Stimulated activated CD8-positive, alpha-beta memory T cell treated with anti-CD3 and anti-CD28 coated beads, Interleukin-7, amount 100 ng/mL, for 24 hours (primary cell): Measurements from ENCODE around the gene BANF1.

Source experiments
- DNase-seq: peaks from one replicate; pipeline ENCODE4 v3.0.0-alpha.2; 2020; ENCODE audit warnings: low read depth

The BANF1 gene

DNA sequence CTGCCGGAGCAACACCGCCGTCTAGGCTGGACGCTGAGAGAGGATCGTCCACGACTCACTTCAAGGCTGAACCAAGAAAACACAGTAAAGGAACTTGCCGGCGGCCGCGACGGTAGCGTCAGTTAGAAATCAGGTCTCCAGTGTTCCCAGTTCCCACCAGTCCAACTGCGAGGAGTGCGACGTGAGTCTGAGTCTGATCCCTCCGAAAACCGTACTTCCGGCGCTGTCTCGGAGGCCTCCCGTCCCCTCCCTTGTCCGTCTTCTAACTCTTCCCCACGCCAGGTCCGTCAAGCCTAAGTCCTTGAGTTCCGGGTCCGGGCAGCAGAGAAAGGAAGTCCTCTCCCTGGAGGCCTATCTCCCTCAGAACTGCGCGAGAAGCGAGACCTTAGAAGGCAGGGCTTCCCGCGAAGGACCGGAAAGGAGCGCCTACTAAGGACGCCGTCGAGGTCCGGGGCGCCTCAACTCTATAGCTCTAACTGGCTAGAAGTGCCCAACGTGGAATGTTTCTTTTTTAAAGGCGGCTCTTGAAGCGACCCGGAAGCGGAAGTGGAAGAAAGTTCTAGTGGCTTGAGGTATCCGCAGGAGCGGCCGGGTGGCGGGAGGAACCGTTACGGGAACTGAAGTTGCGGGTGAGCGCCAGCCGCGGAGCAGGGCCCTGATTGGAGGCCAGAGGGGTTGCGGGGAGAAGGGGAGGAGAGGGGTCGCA lies at the start of gene BANF1, which contains the start of gene EIF1AD:
Gene BANF1 (plus strand): TSS at position 562 of the 706 bp plus-strand sequence. CDS start 748 bp downstream, outside the sequence.
Gene EIF1AD (minus strand): TSS at position 216 of the 706 bp plus-strand sequence. CDS start 1,768 bp downstream, outside the sequence.
- peak; percentile 83 for DNase-seq

DNA sequence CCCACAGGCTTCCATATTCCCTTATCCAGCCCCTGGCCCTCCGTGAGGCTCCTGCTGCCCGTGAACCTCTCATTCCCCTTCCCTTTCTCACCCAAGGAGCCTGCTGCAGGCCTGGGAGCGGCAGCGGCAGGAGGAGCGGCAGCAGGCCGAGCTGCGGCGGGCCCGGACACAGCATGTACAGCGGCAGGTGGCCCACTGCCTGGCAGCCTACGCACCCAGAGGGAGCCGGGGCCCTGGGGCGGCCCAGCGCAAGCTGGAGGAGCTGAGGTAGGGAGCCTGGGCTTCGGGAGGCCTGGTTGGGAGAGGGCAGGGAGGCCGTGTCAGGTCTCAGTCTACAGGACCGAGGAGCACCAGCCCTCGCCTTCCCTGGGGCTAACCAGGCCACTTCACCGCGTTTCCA lies 48.8 kb upstream of the BANF1 start:
- DNase-seq, result no peak

GRCh38 chr11:65954771-65955170 lies 47.5 kb upstream of the BANF1 start:
- DNase-seq, result no peak

- no peak for DNase-seq
Measured at GRCh38 chr11:65958291-65958690, 44.0 kb upstream of the BANF1 start.

- DNase-seq, result no peak
Measured at GRCh38 chr11:65958774-65959420, 43.4 kb upstream of the BANF1 start.

- DNase-seq, result no peak
Measured at GRCh38 chr11:65960824-65961266, 41.5 kb upstream of the BANF1 start.

GRCh38 chr11:65961267-65962140 lies 40.8 kb upstream of the BANF1 start, which contains the start of gene SART1:
TSS of gene SART1 (plus strand) at chr11:65961734. CDS start at chr11:65961781, 47 bp downstream.
- DNase-seq, result peak; percentile 93

DNA sequence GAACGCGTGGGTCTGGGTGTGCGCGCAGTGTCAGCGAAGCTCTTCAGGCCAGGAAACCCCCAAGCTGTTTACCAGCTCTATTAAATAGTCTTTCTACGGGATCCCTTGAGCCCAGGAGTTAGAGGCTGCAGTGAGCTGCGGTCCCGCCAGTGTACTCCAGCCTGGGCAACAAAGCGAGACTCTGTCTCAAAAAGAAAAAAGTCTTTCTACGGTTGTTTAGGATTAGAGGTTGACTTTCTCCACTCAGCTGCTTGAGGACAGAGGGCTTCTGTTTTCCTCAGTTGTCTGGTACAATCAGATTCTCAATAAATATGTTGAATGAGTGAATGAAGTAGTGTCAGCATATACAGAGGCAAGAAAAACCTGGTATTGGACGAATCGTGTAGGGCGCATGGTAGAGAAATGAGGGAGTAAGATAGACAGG lies 40.1 kb upstream of the BANF1 start:
- DNase-seq, result no peak

GRCh38 chr11:65964906-65965305 lies 37.4 kb upstream of the BANF1 start:
- DNase-seq, result no peak

GRCh38 chr11:65965986-65966762 lies 36.1 kb upstream of the BANF1 start:
- no peak for DNase-seq

DNA sequence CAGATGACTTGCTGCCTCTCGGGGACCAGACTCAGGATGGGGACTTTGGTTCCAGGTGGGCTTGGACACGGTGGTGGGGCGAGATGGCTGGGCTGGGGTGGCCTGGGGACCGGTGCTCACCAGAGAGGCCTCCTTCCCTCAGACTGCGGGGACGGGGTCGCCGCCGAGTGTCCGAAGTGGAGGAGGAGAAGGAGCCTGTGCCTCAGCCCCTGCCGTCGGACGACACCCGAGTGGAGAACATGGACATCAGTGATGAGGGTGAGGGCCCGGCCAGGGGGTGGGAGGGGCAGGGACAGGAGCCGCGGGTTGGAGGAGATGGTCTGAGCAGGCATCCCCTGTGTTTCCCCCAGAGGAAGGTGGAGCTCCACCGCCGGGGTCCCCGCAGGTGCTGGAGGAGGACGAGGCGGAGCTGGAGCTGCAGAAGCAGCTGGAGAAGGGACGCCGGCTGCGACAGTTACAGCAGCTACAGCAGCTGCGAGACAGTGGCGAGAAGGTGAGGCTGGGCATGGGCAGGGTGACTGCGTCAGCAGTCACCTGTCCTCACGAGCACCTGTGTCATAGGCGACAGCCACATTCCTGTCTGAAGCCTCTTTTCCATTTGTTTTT lies 34.9 kb upstream of the BANF1 start:
- DNase-seq, result no peak

DNA sequence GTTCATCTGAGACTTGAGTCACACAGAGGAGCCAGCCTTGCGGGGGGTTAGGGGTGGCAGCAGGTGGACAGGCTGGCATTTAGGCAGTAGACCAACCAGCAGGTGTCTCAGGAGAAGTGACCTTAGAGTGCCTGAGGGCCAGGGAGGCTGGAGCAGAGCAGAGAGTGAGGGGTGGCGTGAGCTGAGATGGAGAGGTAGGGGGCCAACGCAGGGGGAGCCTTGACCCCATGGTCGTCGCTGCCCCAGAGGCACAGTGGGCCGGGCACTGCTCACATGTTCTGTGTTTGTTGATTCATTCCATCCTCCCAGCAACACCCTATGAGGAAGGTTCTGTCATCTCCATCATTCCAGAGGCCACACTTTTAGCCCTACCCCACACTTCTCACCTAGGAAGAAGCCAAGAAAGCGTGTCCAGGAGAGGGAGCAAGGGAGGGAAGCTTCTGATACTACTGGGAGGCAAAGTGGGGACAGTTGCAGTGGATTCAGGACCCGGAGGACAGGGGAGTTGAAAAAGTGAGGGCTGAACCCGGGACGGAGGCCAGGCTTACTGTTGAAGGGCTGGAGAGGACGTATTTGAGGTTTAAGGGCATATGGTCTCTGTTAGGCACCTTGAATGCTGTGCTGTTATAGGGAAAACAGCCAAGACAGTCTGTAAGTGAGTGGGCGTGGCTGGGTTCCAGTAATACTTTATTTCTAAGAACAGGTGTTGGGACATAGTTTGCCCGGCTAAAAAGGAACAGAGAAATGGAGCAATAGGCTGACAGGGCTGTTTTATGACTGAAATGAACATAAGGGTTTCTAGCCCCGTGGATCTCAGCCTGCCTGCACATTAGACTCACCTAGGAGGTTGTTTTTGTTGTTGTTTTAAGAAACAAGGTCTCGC lies 33.5 kb upstream of the BANF1 start:
- no peak for DNase-seq

GRCh38 chr11:65972116-65972515 lies 30.2 kb upstream of the BANF1 start:
- no peak for DNase-seq

DNA sequence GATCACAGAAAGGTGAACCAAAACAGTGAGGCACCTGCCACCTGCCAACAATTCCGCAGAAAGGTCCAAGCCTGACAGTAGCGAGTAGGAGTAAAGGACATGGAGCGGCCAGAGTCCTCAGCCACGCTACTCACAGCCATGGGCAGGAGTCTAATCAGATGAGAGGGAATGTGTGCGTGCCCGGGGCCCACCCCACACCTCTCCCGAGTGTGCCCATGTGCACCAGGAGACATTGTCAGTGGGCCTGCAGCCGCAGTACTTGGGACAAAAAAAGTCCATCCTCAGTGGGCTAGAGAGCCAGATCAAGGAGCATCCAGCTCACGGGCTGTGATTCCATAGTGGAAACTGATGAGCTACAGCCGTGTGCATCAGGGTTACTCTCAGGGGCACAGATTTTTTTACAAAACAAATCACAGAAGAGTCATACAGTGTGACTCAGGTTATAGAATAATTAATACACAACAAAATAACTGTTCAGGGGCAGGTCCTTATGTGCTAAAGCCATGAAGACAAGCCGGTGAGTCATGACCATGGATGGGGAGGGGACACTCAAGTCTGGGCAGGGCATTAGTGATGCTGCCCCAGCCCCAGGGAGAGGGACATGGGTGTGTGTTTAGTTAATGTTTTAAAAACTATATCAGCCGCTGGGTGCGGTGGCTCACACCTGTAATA lies 28.7 kb upstream of the BANF1 start:
- no peak for DNase-seq

DNA sequence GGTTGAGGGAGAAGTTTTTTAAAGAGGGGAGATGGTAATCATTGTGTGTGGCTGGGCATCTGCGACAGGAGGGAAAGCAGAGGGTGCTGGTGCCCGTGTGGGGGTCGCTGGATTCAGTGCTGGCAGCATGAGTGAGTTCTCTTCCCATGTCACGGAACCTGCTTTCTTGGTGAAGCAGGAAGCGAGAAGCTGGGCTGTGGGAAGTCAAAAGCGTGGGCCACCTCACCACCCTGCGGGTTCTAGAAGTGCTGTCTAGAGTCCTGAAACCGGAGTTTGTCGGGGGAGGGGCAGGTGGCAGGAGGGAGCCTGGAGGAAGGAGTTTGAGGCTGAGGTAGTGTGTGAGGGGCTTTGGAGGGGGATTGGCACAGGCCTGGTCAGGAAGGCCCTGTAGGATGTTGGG lies 26.5 kb upstream of the BANF1 start:
- no peak for DNase-seq

DNA sequence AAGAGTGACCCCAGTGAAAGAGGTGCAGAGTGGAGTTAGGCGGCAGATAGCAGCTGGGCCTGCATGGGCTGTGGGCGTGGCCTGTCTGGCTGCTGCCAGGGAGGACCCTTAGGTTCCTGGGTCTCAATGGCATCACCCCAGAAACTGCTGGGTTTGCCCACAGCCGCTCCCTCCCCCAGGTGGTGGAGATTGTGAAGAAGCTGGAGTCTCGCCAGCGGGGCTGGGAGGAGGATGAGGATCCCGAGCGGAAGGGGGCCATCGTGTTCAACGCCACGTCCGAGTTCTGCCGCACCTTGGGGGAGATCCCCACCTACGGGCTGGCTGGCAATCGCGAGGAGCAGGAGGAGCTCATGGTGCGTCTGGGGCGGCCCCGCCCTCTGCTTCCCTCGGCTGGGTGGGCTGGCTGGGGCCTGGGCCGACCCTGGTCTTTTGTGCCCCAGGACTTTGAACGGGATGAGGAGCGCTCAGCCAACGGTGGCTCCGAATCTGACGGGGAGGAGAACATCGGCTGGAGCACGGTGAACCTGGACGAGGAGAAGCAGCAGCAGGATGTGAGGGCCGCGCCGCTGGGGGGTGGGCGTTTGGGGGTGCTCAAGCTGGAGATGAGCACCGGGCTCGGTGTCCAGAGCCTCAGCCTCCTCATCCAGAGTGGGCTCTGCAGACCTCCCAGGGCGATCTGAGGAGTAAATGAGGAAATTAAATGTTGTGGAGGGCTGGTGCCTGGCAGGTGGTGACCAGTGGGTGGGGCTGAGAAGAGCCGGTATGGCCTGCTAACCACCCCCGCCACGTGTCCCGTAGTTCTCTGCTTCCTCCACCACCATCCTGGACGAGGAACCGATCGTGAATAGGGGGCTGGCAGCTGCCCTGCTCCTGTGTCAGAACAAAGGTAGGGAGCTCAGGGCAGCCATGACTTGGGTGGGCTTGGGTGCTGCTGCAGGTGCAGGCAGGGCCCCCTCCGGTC lies 25.8 kb upstream of the BANF1 start:
- no peak for DNase-seq

- DNase-seq, result no peak
Measured at GRCh38 chr11:65977621-65978390, 24.5 kb upstream of the BANF1 start.
